GM12878 (cell line): ENCODE results near the gene ATP2A1. TPM values are rescaled to one million over a fixed set of nuclear protein-coding genes. Genes with fewer than 3 reads are reported as not detected.

Experiments used
- ATAC-seq: fragments of 200-7000 bp; cut with Tn5 transposase; 3 replicates; pipeline ENCODE4 v1.9.1; 2020; ENCODE audit warnings: mild to moderate bottlenecking, moderate library complexity
- BruUV-seq: library from RNA; stranded (reverse); fragments of 400-500 nt; replicated peaks from 2 replicates; lab custom pipeline; 2021; lab: Mats Ljungman, UMichigan
- CTCF ChIA-PET: fragments of 300-600 bp; sonication (Branson Sonifier 250); formaldehyde crosslinking; extraction: SDS; loops from one replicate; lab custom pipeline; 2021; ENCODE audit warnings: inconsistent platforms; lab: Yijun Ruan, JAX
- POLR2A ChIA-PET: fragments of 350-600 bp; formaldehyde crosslinking; extraction: SDS; loops from one replicate; lab custom pipeline; 2021; ENCODE audit warnings: inconsistent platforms; lab: Charles Lee
- RAD21 ChIA-PET: fragments of 300-600 bp; sonication (Branson Sonifier 250); formaldehyde crosslinking; loops from one replicate; lab custom pipeline; 2023; ENCODE audit warnings: antibody characterized with exemption; ENCODE audit not compliant: unreplicated experiment; lab: Charles Lee
- SMC1A ChIA-PET: fragments of 300-600 bp; sonication (Branson Sonifier 250); formaldehyde crosslinking; loops from one replicate; lab custom pipeline; 2023; ENCODE audit not compliant: unreplicated experiment, uncharacterized antibody; lab: Charles Lee
- DNase-seq: peaks from one replicate; pipeline ENCODE4 v3.0.0-alpha.2; 2011; ENCODE audit warnings: low read depth, low spot score
- FAIRE-seq: peaks from 3 replicates; lab custom pipeline; 2011; peaks lifted over from hg19 to GRCh38; lab: Jason Lieb, UNC
- H2AFZ ChIP-seq: 2 replicates; pipeline ENCODE4 v1.6.0; 2011; ENCODE audit warnings: low read depth, low read length, control low read depth; ENCODE audit not compliant: control insufficient read depth
- H3K27ac ChIP-seq: 2 replicates; pipeline ENCODE4 v1.5.1; 2011; ENCODE audit warnings: control low read depth; ENCODE audit not compliant: control insufficient read depth, insufficient read depth
- H3K27me3 ChIP-seq, 2 experiments: replicated peaks in 1 of 2; 2 replicates each; pipeline versions ENCODE4 v1.6.0 to v1.6.1; 2011; ENCODE audit warnings: low read length in 1 of 2; ENCODE audit not compliant: control insufficient read depth in 2 of 2, insufficient read depth in 2 of 2
- H3K36me3 ChIP-seq, 2 experiments: 2 replicates each; pipeline ENCODE4 v1.5.1; 2011; ENCODE audit warnings: low read length in 1 of 2; ENCODE audit not compliant: control insufficient read depth in 2 of 2, insufficient read depth in 2 of 2
- H3K4me1 ChIP-seq: 2 replicates; pipeline ENCODE4 v1.6.1; 2011; ENCODE audit warnings: mild to moderate bottlenecking, low read length, moderate library complexity, mixed read lengths; ENCODE audit not compliant: control insufficient read depth, insufficient read depth
- H3K4me2 ChIP-seq: 2 replicates; pipeline ENCODE4 v1.6.0; 2011; ENCODE audit warnings: control low read depth; ENCODE audit not compliant: control insufficient read depth, insufficient read depth
- H3K4me3 ChIP-seq: fragments of 200-600 bp; sonication (generic); 2 replicates; pipeline ENCODE4 v1.5.1; 2016
- H3K79me2 ChIP-seq: 2 replicates; pipeline ENCODE4 v1.6.0; 2011; ENCODE audit warnings: low read length; ENCODE audit not compliant: control insufficient read depth, insufficient read depth
- H3K9ac ChIP-seq: 2 replicates; pipeline ENCODE4 v1.8.0; 2011; ENCODE audit warnings: low read length, control low read depth, mixed read lengths; ENCODE audit not compliant: control insufficient read depth, insufficient read depth
- H3K9me3 ChIP-seq: replicated peaks from 3 replicates; pipeline ENCODE4 v1.5.1; 2011; ENCODE audit warnings: mild to moderate bottlenecking, low read length; ENCODE audit not compliant: control insufficient read depth, insufficient read depth
- H4K20me1 ChIP-seq: 2 replicates; pipeline ENCODE4 v1.6.0; 2011; ENCODE audit not compliant: control insufficient read depth, insufficient read depth
- BCLAF1 ChIP-seq: fragments of 450-650 bp; IDR thresholded peaks from 2 replicates; pipeline ENCODE4 v1.6.1; 2017; ENCODE audit warnings: antibody characterized with exemption, mild to moderate bottlenecking, moderate library complexity
- ESRRA ChIP-seq: IDR thresholded peaks from 2 replicates; pipeline ENCODE4 v1.6.1; 2012; ENCODE audit warnings: mild to moderate bottlenecking, low read length, improper control_type of control experiment
- POLR2A ChIP-seq: IDR thresholded peaks from 2 replicates; pipeline ENCODE4 v1.6.1; 2011; ENCODE audit warnings: low read depth, mild to moderate bottlenecking, low read length
- TAF1 ChIP-seq: IDR thresholded peaks from 2 replicates; pipeline ENCODE4 v1.6.1; 2011; ENCODE audit warnings: mild to moderate bottlenecking, low read depth, low read length, borderline replicate concordance
- WGBS: methylation state at CpG from one replicate; pipeline ENCODE4 v1.1.6; 2016; ENCODE audit warnings: low lambda C conversion rate; ENCODE audit not compliant: insufficient replicate concordance, insufficient coverage; ENCODE audit errors: missing lambda C conversion rate; 5-methylcytosine and 5-hydroxymethylcytosine counted together
- in situ Hi-C: fragments of 300-500 bp; cut with MboI; formaldehyde crosslinking; loops from 9 replicates; pipeline ENCODE4 v1.14.3; 2018; ENCODE audit warnings: mixed read lengths
- intact Hi-C: fragments of 100-400 bp; cut with micrococcal nuclease; formaldehyde crosslinking; loops from one replicate; pipeline ENCODE4 v1.14.2; 2022; ENCODE audit not compliant: unreplicated experiment
- polyA plus RNA-seq, 11 experiments: library from polyadenylated mRNA; depleted of rRNA in 4 of 11; unstranded in 6 of 11; stranded (reverse) in 5 of 11; fragments of >200 nt; fragmentation: Nextera tagmentation in 4 of 11; fragmentation: Illumina TruSeq in 1 of 11; extraction: Ambion mirVana in 4 of 11; extraction: Trizol in 1 of 11; gene quantifications; 1 replicate in 1 of 11; 2 replicates in 10 of 11; pipeline versions ENCODE4 v1.2.1 to v1.2.3, GENCODE V29; 2011 to 2016; ENCODE audit warnings: inconsistent platforms in 2 of 11, missing spikeins in 2 of 11, low read depth in 1 of 11
- total RNA-seq, 4 experiments: library from RNA; depleted of rRNA in 3 of 4; stranded (reverse); fragments of >200 nt in 3 of 4; fragmentation: Illumina TruSeq in 1 of 4; extraction: Trizol in 1 of 4; gene quantifications; 2 replicates each; pipeline versions ENCODE4 v1.2.1 to v1.2.3, GENCODE V29; 2013 to 2021

ATP2A1 gene
- total and polyA plus RNA-seq, 10 of the 15 experiments (the other 5 are each of a cell fraction or from before 2014, with no cell fraction given) = 0.13 to 1.7 (median 0.88) TPM

GRCh38 chr16:28905229-28905754, 27.0 kb downstream of the ATP2A1 start (continued):
- TF ChIP-seq BCLAF1 (no peak), ESRRA (no peak)

GRCh38 chr16:28905800-28906372, 27.6 kb downstream of the ATP2A1 start:
- Histone ChIP-seq H3K9me3 (no peaks in the 10 kb centered on the region), H3K9ac (no peak overlapping the region), H3K36me3 (peaks cover 7 to 8% of the 10 kb centered on the region in 2 experiments; a peak in 3 of 4 replicates), H3K4me3 (no peak overlapping the region), H3K4me1 (peaks cover 7% of the 10 kb centered on the region), H3K4me2 (no peak overlapping the region), H2AFZ (no peak overlapping the region), H3K27ac (no peak overlapping the region), H4K20me1 (no peaks in the 10 kb centered on the region), H3K79me2 (no peaks in the 10 kb centered on the region), H3K27me3 (no peaks in the 10 kb centered on the region)
- in situ Hi-C loops = no loop called here
- ATAC-seq (no peak), FAIRE-seq (no peak), DNase-seq (no peak)
- SMC1A ChIA-PET = no interaction called here
- CTCF ChIA-PET = no interaction called here
- WGBS = 97% methylated on average over 23 of the region's 24 CpGs
- intact Hi-C loops = no loop called here
- TF ChIP-seq TAF1 = no peak
- peak; percentile 44; the same call in 1 of the 2 replicates for TF ChIP-seq POLR2A
- POLR2A ChIA-PET = no interaction called here
- BruUV-seq = no TSS peak
- RAD21 ChIA-PET = no interaction called here
